T-helper 1 cell treated with Interleukin-12 subunit alpha and Interleukin-12 subunit beta and Interleukin-4 antibody, amounts not matched to agents 30 ng/mL and 1 ng/mL, for 36 hours (primary cell): ENCODE results near the gene TMEM63C. TPM values are rescaled to one million over a fixed set of nuclear protein-coding genes. Genes with fewer than 3 reads are reported as not detected.

ENCODE experiments used
- intact Hi-C: fragments of 100-400 bp; cut with micrococcal nuclease; formaldehyde crosslinking; loops from one replicate; pipeline ENCODE4 v1.15.1; 2024
- total RNA-seq: library from RNA; stranded (reverse); gene quantifications from 2 replicates; pipeline ENCODE4 v1.2.3, GENCODE V29; 2022

The TMEM63C gene
- total RNA-seq, 1 donor from 2014 or later = 0.27 TPM

- intact Hi-C loops = no loop called here
These were observed 38.8 kb downstream of the TMEM63C start for GRCh38 chr14:77220246-77221017.

GRCh38 chr14:77221241-77221871, 39.8 kb downstream of the TMEM63C start:
- intact Hi-C loops = no loop called here

- intact Hi-C loops = no loop called here
These were observed 41.1 kb downstream of the TMEM63C start for GRCh38 chr14:77222546-77223225.

GRCh38 chr14:77224212-77224611, 42.6 kb downstream of the TMEM63C start:
- intact Hi-C loops = no loop called here

GRCh38 chr14:77225254-77225653, 43.7 kb downstream of the TMEM63C start:
- intact Hi-C loops = no loop called here

GRCh38 chr14:77225892-77226557, 44.4 kb downstream of the TMEM63C start:
- intact Hi-C loops = no loop called here

- intact Hi-C loops = no loop called here
These were observed 46.5 kb downstream of the TMEM63C start for GRCh38 chr14:77228056-77228455.

- intact Hi-C loops = no loop called here
These were observed 49.3 kb downstream of the TMEM63C start for GRCh38 chr14:77230914-77231313.

- intact Hi-C loops = no loop called here
These were observed 50.1 kb downstream of the TMEM63C start for GRCh38 chr14:77231721-77232120.

GRCh38 chr14:77236814-77237213, 55.2 kb downstream of the TMEM63C start:
- intact Hi-C loops = no loop called here

GRCh38 chr14:77238356-77238755, 56.8 kb downstream of the TMEM63C start:
- intact Hi-C loops = no loop called here

- intact Hi-C loops = no loop called here
These were observed 57.4 kb downstream of the TMEM63C start for GRCh38 chr14:77238996-77239395.

- intact Hi-C loops = no loop called here
These were observed 57.8 kb downstream of the TMEM63C start for GRCh38 chr14:77239412-77239811.

GRCh38 chr14:77240336-77240915, 58.8 kb downstream of the TMEM63C start:
- intact Hi-C loops = no loop called here

- intact Hi-C loops = no loop called here
These were observed 60.4 kb downstream of the TMEM63C start for GRCh38 chr14:77241955-77242354.

- intact Hi-C loops = no loop called here
These were observed 61.2 kb downstream of the TMEM63C start for GRCh38 chr14:77242752-77243151.

GRCh38 chr14:77243853-77244252, 62.3 kb downstream of the TMEM63C start:
- intact Hi-C loops = no loop called here

- intact Hi-C loops = no loop called here
These were observed 64.2 kb downstream of the TMEM63C start for GRCh38 chr14:77245820-77246219.

GRCh38 chr14:77246784-77247183, 65.2 kb downstream of the TMEM63C start:
- intact Hi-C loops = no loop called here

GRCh38 chr14:77248666-77249065, 67.1 kb downstream of the TMEM63C start:
- intact Hi-C loops = no loop called here

GRCh38 chr14:77249286-77249685, 67.7 kb downstream of the TMEM63C start:
- intact Hi-C loops = no loop called here
